Amniotic stem cell (primary cell): ENCODE data around the gene DENND4C.
"Not testable (repeated sequence)": the region's sequence is repeated elsewhere in the genome, so short reads cannot be mapped to it uniquely, and the experiment has no call there.

Experiments
- DNase-seq: peaks from one replicate; lab custom pipeline; 2025; lab: John Stamatoyannopoulos, UW

The DENND4C gene

DNA sequence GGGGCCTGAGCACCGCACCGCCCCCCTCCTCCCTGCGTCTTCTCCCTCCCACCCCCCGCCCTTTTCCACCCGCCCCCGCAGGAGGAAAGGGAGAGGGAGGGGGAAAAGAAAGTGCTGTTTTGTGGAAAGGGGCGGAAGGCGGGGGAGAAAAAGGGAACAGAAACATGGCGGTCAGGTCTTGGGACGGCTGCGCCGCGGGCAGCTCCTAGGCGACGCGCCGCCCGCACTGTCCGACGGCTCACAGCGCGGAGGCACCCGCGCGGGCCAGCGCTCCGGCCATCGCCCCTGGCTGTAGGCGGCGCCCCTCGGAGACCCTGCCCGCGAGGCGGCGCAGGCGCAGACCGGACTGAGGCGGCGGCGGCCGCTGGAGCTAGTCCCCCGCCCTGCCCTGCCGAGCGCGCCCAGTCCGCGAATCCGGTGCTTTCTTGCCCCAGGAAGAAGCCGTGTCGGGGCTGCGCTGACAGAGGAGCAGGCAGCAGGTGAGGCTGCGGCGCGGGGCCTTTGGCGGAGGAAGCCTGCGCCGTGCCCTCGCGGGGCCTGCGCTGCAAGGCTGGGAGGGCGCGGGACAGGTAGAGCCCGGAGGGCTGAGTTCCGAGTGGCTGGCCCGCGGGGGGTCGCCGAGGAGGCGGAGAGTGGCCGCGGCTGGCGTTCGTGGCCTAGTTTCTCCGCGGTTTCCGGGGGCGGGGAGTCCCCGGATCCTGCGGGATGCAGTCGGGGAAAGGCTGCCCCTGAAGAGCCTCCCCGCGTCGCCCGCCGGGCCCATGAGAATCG is at the start of gene DENND4C:
Gene DENND4C, plus strand, starts transcription at position 339 of the 771 bp plus-strand sequence. CDS start 45,482 bp downstream, outside the sequence.
- DNase-seq = peak; percentile 86

DNA sequence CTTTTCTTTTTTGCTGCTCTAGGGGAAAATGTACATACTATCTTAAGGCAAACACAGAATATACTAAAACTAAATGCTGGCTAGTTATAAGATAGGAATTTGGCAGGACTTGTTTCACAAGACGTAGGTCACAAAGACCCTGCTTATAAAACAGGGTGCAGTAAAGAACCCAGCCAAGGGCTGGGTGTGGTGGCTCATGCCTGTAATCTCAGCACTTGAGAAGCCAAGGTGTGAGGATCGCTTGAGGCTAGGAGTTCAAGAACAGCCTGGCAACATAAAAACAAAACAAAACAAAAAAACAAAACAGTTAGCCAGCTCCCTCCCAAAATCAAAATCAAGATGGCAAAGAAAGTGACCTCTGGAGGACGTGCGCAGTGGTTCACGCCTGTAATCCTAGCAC is 49.5 kb upstream of the DENND4C start:
- no peak for DNase-seq

DNA sequence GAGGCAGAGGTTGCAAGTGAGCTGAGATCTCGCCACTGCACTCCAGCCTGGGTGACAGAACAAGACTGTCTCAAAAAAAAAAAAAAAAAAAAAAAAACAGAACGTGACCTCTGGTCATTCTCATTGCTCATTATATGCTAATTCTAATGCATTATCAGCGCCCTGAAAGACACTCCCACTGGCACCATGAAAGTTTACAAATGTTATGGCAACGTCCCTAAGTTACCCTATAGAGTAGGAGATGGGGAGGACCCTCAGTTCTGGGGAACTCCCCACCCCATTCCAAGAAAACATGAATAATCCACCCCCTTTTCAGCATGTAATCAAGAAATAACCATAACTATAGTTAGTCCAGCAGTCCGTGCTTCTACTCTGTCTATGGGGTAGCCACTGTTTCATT is 48.9 kb upstream of the DENND4C start:
- DNase-seq = no peak

DNA sequence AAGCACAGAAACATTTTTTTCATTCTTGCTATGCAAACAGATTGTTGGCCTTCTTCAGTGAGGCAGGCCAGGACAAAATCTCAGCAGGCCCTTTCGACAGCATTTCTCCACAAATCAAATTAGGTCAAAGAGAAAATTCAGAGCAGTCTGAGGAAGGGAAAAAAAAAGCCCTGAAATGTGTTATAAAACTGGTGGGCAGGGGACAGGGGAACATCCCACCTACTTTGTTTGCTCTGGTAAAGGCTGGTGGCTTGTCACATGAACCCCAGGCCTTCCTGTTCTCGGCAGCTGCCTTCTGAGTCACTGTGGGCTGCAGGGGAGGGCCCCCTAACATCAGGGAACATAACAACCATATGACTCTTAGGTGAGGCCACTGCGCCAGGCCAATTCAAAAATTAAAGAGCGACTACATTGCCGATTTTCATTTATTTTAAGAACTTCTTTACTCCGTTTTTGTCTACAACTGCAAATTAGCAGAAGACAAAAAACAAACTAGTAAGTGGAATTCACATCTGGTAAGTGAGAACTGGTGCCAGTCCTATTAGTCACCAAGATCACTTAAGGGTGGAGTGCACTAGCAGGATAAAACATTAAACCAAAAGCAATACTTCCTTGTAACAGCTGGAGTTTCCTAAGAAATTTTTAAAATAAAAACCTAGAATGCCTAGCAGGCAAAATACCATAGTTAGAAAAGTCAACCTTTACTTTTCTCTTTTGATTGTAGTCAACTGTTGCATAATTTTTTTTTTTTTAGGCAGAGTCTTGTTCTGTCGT is 46.2 kb upstream of the DENND4C start:
- peak; percentile 46 for DNase-seq

DNA sequence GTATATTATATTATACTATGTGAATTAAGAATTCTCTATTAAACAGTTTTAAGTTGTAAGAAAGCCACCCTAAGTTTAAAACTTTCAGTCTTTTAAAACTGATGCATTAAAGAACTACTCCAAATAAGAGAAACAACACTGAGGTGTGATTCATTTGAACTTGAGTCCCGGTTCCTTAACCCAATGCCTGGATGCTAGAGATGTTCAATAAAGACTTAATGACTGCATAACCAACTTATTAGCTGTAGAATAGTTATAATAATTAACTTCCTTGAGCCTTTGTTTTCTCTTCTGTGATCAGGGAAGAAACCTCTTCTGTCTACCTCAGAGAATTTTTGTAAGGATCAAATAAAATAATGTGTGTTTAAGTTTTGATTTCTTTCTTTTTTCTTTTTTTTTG is 45.3 kb upstream of the DENND4C start:
- no peak for DNase-seq

DNA sequence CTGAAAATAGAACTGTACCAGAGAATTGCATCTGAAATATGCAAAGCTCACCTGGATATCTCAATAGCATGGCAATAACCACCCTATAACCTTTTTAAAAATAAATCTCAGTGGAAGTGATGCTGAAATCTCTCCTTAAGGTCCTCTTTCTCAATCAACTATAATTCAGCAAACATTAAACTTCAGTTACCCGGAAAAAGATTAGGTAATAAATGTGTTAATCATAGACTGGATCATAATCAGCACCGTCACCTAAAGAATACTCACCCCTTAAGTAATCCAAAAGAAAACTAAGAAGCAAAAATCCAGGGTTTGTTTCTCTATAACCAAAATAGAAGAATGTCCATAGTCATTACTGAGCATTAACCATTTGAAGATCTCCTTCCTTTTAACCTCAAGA is 44.3 kb upstream of the DENND4C start:
- DNase-seq = no peak

GRCh38 chr9:19188771-19189170 is 41.7 kb upstream of the DENND4C start:
- DNase-seq = no peak

DNA sequence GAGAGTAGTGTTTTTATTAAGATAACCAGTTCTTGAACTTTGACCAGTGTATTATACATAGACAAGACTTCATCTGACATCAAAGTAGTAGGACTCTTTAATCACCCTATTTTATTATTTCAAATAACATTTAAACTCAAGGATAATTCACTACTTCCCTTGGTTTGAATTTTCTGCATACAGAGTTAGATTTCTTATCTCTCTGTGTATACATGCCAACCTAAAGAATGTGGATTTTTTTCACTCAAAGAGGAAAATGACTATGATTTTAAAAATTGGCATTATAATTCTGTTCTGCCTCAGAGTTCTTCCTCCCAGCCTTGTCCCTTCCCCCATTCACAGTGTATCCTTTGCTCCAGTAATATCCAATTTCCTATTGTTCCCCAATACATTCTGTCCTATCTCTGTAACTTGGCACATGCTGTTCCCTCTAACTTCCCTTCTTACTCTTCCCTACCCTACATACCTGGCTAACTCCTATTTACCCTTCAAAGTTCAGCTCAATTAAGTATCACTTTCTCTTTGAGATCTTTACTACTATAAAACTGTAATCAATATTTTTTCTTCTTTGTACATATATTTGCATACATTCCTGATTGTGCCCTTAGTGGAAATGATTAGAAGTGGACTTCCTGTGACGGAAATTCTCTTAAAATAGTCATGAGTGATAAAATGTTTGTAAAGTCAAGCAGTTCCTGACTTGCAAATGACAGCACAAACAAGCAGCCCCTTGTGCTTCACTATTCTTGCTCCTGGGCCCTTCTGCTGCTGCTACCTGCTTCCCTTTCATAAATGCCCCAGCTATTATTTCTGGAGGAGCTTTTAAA is 38.1 kb upstream of the DENND4C start:
- no peak for DNase-seq

- DNase-seq = no peak
Observed at GRCh38 chr9:19193029-19193324, 37.5 kb upstream of the DENND4C start.

GRCh38 chr9:19193358-19193973 is 37.0 kb upstream of the DENND4C start:
- DNase-seq = not testable (repeated sequence)

GRCh38 chr9:19198406-19198805 is 32.1 kb upstream of the DENND4C start:
- no peak for DNase-seq

GRCh38 chr9:19199012-19199411 is 31.5 kb upstream of the DENND4C start:
- DNase-seq = no peak

DNA sequence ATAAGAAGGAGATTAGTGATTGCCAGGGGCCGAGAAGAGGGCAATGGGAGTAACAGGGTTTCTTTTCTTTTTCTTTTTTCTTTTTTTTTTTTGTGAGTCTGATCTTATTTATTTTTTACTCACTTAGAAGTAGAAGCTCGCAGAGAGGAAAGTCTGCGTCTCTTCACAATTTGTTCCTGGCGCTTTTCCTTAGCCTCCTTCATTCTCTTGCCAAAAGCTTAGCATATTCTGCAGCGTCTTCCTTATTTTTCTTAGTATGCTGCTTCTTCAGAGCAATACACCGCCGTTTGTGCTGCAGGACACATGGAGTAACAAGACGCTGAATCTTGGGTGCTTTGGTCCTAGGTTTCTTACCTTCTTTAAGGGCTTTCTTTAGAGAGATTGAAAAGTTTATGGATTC is 30.3 kb upstream of the DENND4C start:
- DNase-seq = no peak

GRCh38 chr9:19201899-19202891 is 28.3 kb upstream of the DENND4C start:
- DNase-seq = no peak

GRCh38 chr9:19203058-19203457 is 27.4 kb upstream of the DENND4C start:
- no peak for DNase-seq

DNA sequence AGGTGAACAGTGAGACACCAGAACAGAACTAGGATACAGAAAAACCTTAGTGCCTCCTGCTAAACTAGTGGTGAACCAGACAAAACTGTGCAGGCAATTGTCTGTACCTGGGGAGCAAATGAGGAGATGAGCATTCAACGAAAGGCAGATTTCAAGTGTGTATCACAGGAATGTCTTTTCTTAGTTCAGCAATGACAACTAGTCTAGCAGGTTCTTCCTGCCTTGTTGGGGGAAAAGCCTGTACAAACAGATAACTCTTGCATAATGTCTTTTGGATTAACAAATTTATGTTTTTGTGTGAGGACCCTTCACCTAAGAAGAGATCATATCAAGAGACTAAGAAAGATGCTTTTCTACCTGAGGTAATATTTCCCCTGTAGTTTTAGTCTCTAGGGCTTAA is 21.8 kb upstream of the DENND4C start:
- no peak for DNase-seq

GRCh38 chr9:19209188-19209587 is 21.3 kb upstream of the DENND4C start:
- DNase-seq = no peak

DNA sequence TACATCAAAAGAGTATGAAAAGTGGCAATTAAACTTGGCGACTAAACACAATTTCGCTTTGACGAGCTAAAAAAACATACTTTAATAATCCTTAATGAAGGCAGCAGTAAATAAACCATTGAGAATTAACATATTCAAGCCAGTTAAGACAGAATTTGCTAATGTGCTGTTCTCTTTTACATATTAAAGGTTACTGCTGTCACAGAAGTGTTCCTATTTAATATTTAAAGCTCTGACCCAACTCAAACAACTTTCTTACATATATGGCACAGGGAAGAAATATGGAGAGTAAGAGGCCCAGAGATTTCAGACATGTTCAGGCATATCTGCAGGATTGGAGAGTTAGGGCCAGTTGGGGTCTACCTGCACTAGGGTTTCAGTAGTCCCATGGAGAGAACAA is 16.7 kb upstream of the DENND4C start:
- no peak for DNase-seq

GRCh38 chr9:19216466-19216865 is 14.0 kb upstream of the DENND4C start:
- no peak for DNase-seq

- no peak for DNase-seq
Observed at GRCh38 chr9:19221326-19221725, 9.2 kb upstream of the DENND4C start.

GRCh38 chr9:19223724-19224123 is 6.8 kb upstream of the DENND4C start:
- DNase-seq = no peak
